Hepatocyte (in vitro differentiated cells): ENCODE data around the gene MAPRE3. TPM values are rescaled to one million over a fixed set of nuclear protein-coding genes. Genes with fewer than 3 reads are reported as not detected.

Source experiments
- DNase-seq: peaks from one replicate; pipeline ENCODE4 v3.0.0-alpha.2; 2016; ENCODE audit warnings: low spot score
- H2AFZ ChIP-seq: fragments of 200-600 bp; sonication (generic); 2 replicates; pipeline ENCODE4 v1.6.0; 2016; ENCODE audit warnings: antibody characterized with exemption, mild to moderate bottlenecking
- H3K27ac ChIP-seq: fragments of 200-600 bp; sonication (generic); 2 replicates; pipeline ENCODE4 v1.5.1; 2016; ENCODE audit warnings: mild to moderate bottlenecking
- H3K27me3 ChIP-seq: fragments of 200-600 bp; sonication (generic); 2 replicates; pipeline ENCODE4 v1.6.1; 2016
- H3K36me3 ChIP-seq: fragments of 200-600 bp; sonication (generic); replicated peaks from 2 replicates; pipeline ENCODE4 v1.5.1; 2016; ENCODE audit warnings: low read depth; ENCODE audit not compliant: insufficient read depth
- H3K4me1 ChIP-seq: fragments of 200-600 bp; sonication (generic); 2 replicates; pipeline ENCODE4 v1.5.1; 2016; ENCODE audit warnings: mild to moderate bottlenecking, moderate library complexity; ENCODE audit not compliant: insufficient read depth
- H3K4me2 ChIP-seq: fragments of 200-600 bp; sonication (generic); 2 replicates; pipeline ENCODE4 v1.6.0; 2016
- H3K4me3 ChIP-seq: fragments of 200-600 bp; sonication (generic); 2 replicates; pipeline ENCODE4 v1.5.1; 2016; ENCODE audit warnings: mild to moderate bottlenecking
- H3K79me2 ChIP-seq: fragments of 200-600 bp; sonication (generic); 2 replicates; pipeline ENCODE4 v1.6.0; 2017; ENCODE audit warnings: mild to moderate bottlenecking
- H3K9me2 ChIP-seq: fragments of 200-600 bp; sonication (generic); replicated peaks from 2 replicates; pipeline ENCODE4 v1.6.0; 2017; ENCODE audit warnings: mild to moderate bottlenecking; ENCODE audit not compliant: insufficient read depth
- H3K9me3 ChIP-seq: fragments of 200-600 bp; sonication (generic); 2 replicates; pipeline ENCODE4 v1.5.1; 2016; ENCODE audit warnings: low read depth, mild to moderate bottlenecking
- H4K20me1 ChIP-seq: fragments of 200-600 bp; sonication (generic); 2 replicates; pipeline ENCODE4 v1.6.0; 2016; ENCODE audit warnings: mild to moderate bottlenecking; ENCODE audit not compliant: insufficient read depth, poor library complexity, severe bottlenecking
- EZH2 ChIP-seq: fragments of 200-600 bp; sonication (generic); IDR thresholded peaks from 2 replicates; pipeline ENCODE4 v1.6.1; 2016; ENCODE audit warnings: antibody characterized with exemption, mild to moderate bottlenecking, borderline replicate concordance
- EZH2phosphoT487 ChIP-seq: fragments of 200-600 bp; sonication (generic); IDR thresholded peaks from one replicate; pipeline ENCODE4 v1.6.1; 2018; ENCODE audit warnings: antibody characterized with exemption, mild to moderate bottlenecking, low read depth, moderate library complexity; ENCODE audit not compliant: unreplicated experiment, severe bottlenecking
- WGBS: methylation state at CpG from one replicate; pipeline ENCODE4 v1.1.6; 2016; ENCODE audit warnings: low lambda C conversion rate; ENCODE audit errors: missing lambda C conversion rate; 5-methylcytosine and 5-hydroxymethylcytosine counted together
- polyA plus RNA-seq: library from polyadenylated mRNA; unstranded; fragments of >200 nt; fragmentation: Nextera tagmentation; extraction: Ambion mirVana; gene quantifications from 2 replicates; pipeline ENCODE4 v1.2.1, GENCODE V29; 2016
- total RNA-seq: library from RNA; depleted of rRNA; stranded (reverse); fragments of >200 nt; gene quantifications from 2 replicates; pipeline ENCODE4 v1.2.3, GENCODE V29; 2014
- TF ChIP-seq, protein P1 (sequence below): fragments of 200-600 bp; sonication (generic); IDR thresholded peaks from 2 replicates; pipeline ENCODE4 v1.5.1; 2016; ENCODE audit warnings: antibody characterized with exemption, mild to moderate bottlenecking; ENCODE audit not compliant: poor library complexity

Gene MAPRE3
- total and polyA plus RNA-seq, 2 experiments from 2014 or later, result 8.6 to 23.6 TPM

DNA sequence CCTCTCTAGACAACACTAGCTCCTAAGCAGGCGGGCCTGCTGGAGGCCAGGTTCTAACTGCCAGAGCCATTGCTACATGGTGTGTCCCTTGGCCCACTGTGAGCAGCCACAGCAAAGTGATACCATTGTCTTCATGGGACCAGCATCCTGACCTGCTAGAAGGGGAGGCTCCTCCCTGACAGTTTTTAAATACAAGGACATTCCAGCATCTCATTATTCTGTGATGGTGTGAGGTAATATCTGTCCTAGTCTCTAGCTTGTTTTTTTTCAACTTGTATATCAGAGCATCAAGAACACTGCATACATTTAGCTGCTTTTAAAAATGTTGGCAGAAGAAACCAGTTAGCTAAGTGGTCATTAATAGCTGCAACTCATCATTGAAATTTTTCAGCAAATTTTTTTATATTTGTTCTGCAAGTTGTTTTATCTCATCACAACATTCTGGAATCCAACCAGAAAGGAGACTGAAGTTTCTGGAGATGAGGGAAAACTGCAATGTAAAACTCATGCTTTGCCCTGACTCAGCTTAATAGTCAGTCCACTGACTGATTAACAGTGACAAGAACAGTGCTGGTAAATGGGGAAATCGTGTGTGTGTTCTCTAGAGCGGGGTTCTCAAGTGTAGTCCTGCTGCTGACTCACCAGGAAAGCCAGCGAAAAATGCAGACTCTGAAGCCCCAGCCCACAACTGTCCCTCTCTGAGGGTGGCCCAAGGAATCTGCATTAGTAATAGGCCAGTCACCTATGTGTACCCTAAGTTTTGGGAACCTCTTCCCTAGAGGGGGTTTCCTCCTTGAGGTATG lies 17.8 kb downstream of the MAPRE3 start:
- H3K9me2 ChIP-seq, result no peaks in the 10 kb centered on the region
- H3K36me3 ChIP-seq, result no peaks in the 10 kb centered on the region
- H2AFZ ChIP-seq, result no peak overlapping the region
- DNase-seq, result no peak
- H3K27me3 ChIP-seq, result no peaks in the 10 kb centered on the region
- no peaks in the 10 kb centered on the region for H4K20me1 ChIP-seq
- no peak overlapping the region for H3K4me2 ChIP-seq
- 69% methylated on average over 4 of the region's 4 CpGs for WGBS
- H3K9me3 ChIP-seq, result no peaks in the 10 kb centered on the region
- H3K4me3 ChIP-seq, result no peak overlapping the region
- TF ChIP-seq EZH2, result no peak
- peaks cover 5% of the 10 kb centered on the region for H3K4me1 ChIP-seq
- H3K79me2 ChIP-seq, result peaks cover 8% of the 10 kb centered on the region
- H3K27ac ChIP-seq, result no peak overlapping the region

DNA sequence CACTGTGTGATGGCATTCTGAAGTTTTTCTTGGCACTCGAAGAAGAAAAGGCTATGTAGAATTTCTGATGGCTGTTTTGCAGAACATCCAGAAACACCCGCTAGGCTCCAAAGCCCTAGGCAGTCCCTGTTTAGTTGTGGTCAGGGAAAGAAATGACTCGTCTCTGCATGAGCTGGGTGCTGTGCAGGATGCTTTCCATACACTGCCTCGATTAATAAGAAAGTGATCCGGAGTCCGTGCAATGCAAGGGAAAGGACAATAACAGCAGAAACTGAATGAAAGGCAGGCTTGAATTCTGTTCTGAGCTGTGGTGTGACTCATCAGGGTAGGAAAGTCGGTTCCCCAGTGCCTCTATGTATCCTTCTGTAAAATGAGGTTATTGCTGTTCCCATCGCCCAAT lies 18.7 kb downstream of the MAPRE3 start:
- no peaks in the 10 kb centered on the region for H3K9me3 ChIP-seq
- H2AFZ ChIP-seq, result no peak overlapping the region
- no peak overlapping the region for H3K4me3 ChIP-seq
- H4K20me1 ChIP-seq, result no peaks in the 10 kb centered on the region
- H3K9me2 ChIP-seq, result no peaks in the 10 kb centered on the region
- 84% methylated on average over 8 of the region's 8 CpGs for WGBS
- peaks cover 4% of the 10 kb centered on the region for H3K79me2 ChIP-seq
- H3K4me1 ChIP-seq, result peaks cover 5% of the 10 kb centered on the region
- H3K4me2 ChIP-seq, result no peak overlapping the region
- TF ChIP-seq, protein P1, sequence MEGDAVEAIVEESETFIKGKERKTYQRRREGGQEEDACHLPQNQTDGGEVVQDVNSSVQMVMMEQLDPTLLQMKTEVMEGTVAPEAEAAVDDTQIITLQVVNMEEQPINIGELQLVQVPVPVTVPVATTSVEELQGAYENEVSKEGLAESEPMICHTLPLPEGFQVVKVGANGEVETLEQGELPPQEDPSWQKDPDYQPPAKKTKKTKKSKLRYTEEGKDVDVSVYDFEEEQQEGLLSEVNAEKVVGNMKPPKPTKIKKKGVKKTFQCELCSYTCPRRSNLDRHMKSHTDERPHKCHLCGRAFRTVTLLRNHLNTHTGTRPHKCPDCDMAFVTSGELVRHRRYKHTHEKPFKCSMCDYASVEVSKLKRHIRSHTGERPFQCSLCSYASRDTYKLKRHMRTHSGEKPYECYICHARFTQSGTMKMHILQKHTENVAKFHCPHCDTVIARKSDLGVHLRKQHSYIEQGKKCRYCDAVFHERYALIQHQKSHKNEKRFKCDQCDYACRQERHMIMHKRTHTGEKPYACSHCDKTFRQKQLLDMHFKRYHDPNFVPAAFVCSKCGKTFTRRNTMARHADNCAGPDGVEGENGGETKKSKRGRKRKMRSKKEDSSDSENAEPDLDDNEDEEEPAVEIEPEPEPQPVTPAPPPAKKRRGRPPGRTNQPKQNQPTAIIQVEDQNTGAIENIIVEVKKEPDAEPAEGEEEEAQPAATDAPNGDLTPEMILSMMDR, result no peak
- TF ChIP-seq EZH2phosphoT487 (no peak), EZH2 (no peak)
- H3K27me3 ChIP-seq, result no peaks in the 10 kb centered on the region
- H3K36me3 ChIP-seq, result no peaks in the 10 kb centered on the region
- DNase-seq, result no peak
- H3K27ac ChIP-seq, result no peak overlapping the region

DNA sequence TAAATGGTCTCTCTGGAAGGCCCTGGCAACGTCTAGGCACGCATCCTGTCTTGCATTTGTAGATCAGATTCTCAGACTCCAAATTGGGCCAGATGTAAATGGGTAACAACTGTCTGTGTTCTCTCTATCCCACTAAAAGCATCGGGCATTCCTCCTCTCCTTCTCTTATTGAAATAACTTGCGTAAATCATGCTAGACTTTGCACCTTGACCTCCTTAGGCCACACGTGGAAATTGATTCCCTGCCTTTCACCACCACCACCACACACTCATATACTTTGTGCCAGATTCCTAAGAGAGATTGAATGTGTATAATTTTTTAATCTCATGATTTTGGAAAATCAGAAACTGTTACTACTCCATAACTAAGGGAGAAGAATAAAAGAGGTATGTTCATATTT lies 21.3 kb downstream of the MAPRE3 start:
- no peaks in the 10 kb centered on the region for H3K9me2 ChIP-seq
- H3K79me2 ChIP-seq, result no peaks in the 10 kb centered on the region
- no peaks in the 10 kb centered on the region for H4K20me1 ChIP-seq
- peaks cover 5% of the 10 kb centered on the region for H3K4me1 ChIP-seq
- peak overlapping the region; percentile 37 for H3K4me2 ChIP-seq
- TF ChIP-seq, protein P1, result no peak
- no peak for TF ChIP-seq EZH2
- TF ChIP-seq EZH2phosphoT487, result no peak
- no peak overlapping the region for H2AFZ ChIP-seq
- no peak for DNase-seq
- no peak overlapping the region for H3K27ac ChIP-seq
- 76% methylated on average over 5 of the region's 5 CpGs for WGBS
- no peak overlapping the region for H3K4me3 ChIP-seq
- no peaks in the 10 kb centered on the region for H3K27me3 ChIP-seq
- no peaks in the 10 kb centered on the region for H3K36me3 ChIP-seq
- H3K9me3 ChIP-seq, result no peaks in the 10 kb centered on the region

DNA sequence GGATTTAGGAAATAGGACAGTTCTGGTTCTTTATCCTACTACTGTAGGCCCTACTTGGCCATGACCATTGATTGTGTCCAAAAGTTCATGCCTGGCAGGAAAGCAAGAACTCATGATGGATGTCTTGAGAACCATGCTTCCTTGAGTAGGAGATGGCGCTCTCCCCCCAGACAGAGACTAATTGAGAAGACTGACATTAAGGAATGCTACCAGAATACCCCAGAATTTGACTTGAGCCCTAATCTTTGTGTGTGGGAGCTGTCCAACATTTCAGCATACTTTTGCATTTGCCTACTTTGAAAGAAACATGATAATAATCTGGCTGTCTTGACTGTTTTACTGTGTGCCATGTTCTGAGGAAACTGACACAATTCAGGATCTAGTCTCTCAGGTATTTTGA lies 23.3 kb downstream of the MAPRE3 start:
- Histone ChIP-seq H3K27me3 (no peaks in the 10 kb centered on the region), H3K4me3 (no peak overlapping the region), H4K20me1 (no peaks in the 10 kb centered on the region), H3K36me3 (no peaks in the 10 kb centered on the region), H3K27ac (no peak overlapping the region), H3K79me2 (no peaks in the 10 kb centered on the region), H3K9me2 (no peaks in the 10 kb centered on the region), H2AFZ (no peak overlapping the region), H3K4me2 (no peak overlapping the region), H3K4me1 (peaks cover 5% of the 10 kb centered on the region), H3K9me3 (no peaks in the 10 kb centered on the region)
- 70% methylated on average over 1 of the region's 1 CpG for WGBS
- TF ChIP-seq EZH2phosphoT487, result no peak
- no peak for DNase-seq
